Transverse colon (tissue), 4 donors: ENCODE data around the gene THAP4.

Source experiments
- CTCF ChIP-seq, 5 experiments: fragments of 200-600 bp in 3 of 5; fragments of 450-650 bp in 2 of 5; sonication (generic) in 3 of 5; IDR thresholded peaks; 1 replicate in 2 of 5; 2 replicates in 3 of 5; pipeline ENCODE4 v1.5.1; 2016 to 2017; ENCODE audit warnings: antibody characterized with exemption in 5 of 5, inconsistent platforms in 3 of 5, mild to moderate bottlenecking in 2 of 5, moderate library complexity in 1 of 5
- POLR2A ChIP-seq: fragments of 450-650 bp; IDR thresholded peaks from one replicate; pipeline ENCODE4 v1.6.1; 2016; ENCODE audit warnings: antibody characterized with exemption, mild to moderate bottlenecking, moderate library complexity
- POLR2AphosphoS5 ChIP-seq, 3 donors: sonication (generic); formaldehyde crosslinking; IDR thresholded peaks; one replicate each; pipeline ENCODE4 v1.6.1; 2016; ENCODE audit warnings: antibody characterized with exemption in 3 of 3

- TF ChIP-seq POLR2AphosphoS5 (IDR thresholded peaks at IDR 0.05) (no peak), CTCF (IDR thresholded peaks at IDR 0.05) (no peak), POLR2A (no peak)
Observed at GRCh38 chr2:241535871-241536655, 100.9 kb downstream of the THAP4 start.
